ENCODE measurements around the gene BNC2.

The BNC2 gene

GRCh38 chr9:16627967-16628366 is 242.5 kb downstream of the BNC2 start:
- H3K9ac ChIP-seq (ENCODE audit: low read depth, low read length) = no peak overlapping the region
- no peaks in the 10 kb centered on the region for H3K27me3 ChIP-seq (ENCODE audit: insufficient read depth, low read length)
- no peaks in the 10 kb centered on the region for H3K36me3 ChIP-seq (ENCODE audit: insufficient read depth, low read length)
- no peaks in the 10 kb centered on the region for H3K9me3 ChIP-seq (ENCODE audit: insufficient read depth, low read depth, low read length)
- H3K27ac ChIP-seq (ENCODE audit: low read depth, low read length) = no peak overlapping the region
- H3K4me1 ChIP-seq (ENCODE audit: insufficient read depth, low read length) = peaks cover 55% of the 10 kb centered on the region
- WGBS = 87% methylated on average over 6 of the region's 6 CpGs
- H3K4me3 ChIP-seq (ENCODE audit: low read length) = no peak overlapping the region

GRCh38 chr9:16627521-16627920 is 242.9 kb downstream of the BNC2 start:
- H3K9me3 ChIP-seq (ENCODE audit: insufficient read depth, low read depth, low read length) = no peaks in the 10 kb centered on the region
- no peaks in the 10 kb centered on the region for H3K27me3 ChIP-seq (ENCODE audit: insufficient read depth, low read length)
- H3K27ac ChIP-seq (ENCODE audit: low read depth, low read length) = no peak overlapping the region
- 83% methylated on average over 1 of the region's 2 CpGs for WGBS
- no peak overlapping the region for H3K4me3 ChIP-seq (ENCODE audit: low read length)
- H3K36me3 ChIP-seq (ENCODE audit: insufficient read depth, low read length) = no peaks in the 10 kb centered on the region
- H3K9ac ChIP-seq (ENCODE audit: low read depth, low read length) = no peak overlapping the region
- peaks cover 59% of the 10 kb centered on the region for H3K4me1 ChIP-seq (ENCODE audit: insufficient read depth, low read length)

- peaks cover 63% of the 10 kb centered on the region for H3K4me1 ChIP-seq (ENCODE audit: insufficient read depth, low read length)
- WGBS = 31% methylated on average over 13 of the region's 13 CpGs
- H3K36me3 ChIP-seq (ENCODE audit: insufficient read depth, low read length) = no peaks in the 10 kb centered on the region
- H3K27ac ChIP-seq (ENCODE audit: low read depth, low read length) = 0 out of 2 replicates have a peak overlapping the region, but pooled peaks have one; percentile 11
- no peak overlapping the region for H3K9ac ChIP-seq (ENCODE audit: low read depth, low read length)
- H3K27me3 ChIP-seq (ENCODE audit: insufficient read depth, low read length) = no peaks in the 10 kb centered on the region
- no peaks in the 10 kb centered on the region for H3K9me3 ChIP-seq (ENCODE audit: insufficient read depth, low read depth, low read length)
- no peak overlapping the region; the same call in 1 of the 2 replicates for H3K4me3 ChIP-seq (ENCODE audit: low read length)
Measured at GRCh38 chr9:16626577-16627130, 243.8 kb downstream of the BNC2 start.

- 67% methylated on average over 1 of the region's 1 CpG for WGBS
- 0 out of 2 replicates have a peak overlapping the region, but pooled peaks have one; percentile 11 for H3K27ac ChIP-seq (ENCODE audit: low read depth, low read length)
- H3K4me1 ChIP-seq (ENCODE audit: insufficient read depth, low read length) = peaks cover 65% of the 10 kb centered on the region
Measured at GRCh38 chr9:16625811-16626210, 244.7 kb downstream of the BNC2 start.

GRCh38 chr9:16625161-16625631 is 245.3 kb downstream of the BNC2 start:
- Histone ChIP-seq H3K4me1 (ENCODE audit: insufficient read depth, low read length) (peaks cover 71% of the 10 kb centered on the region), H3K4me3 (ENCODE audit: low read length) (no peak overlapping the region), H3K27ac (ENCODE audit: low read depth, low read length) (no peak overlapping the region), H3K9ac (ENCODE audit: low read depth, low read length) (no peak overlapping the region), H3K36me3 (ENCODE audit: insufficient read depth, low read length) (no peaks in the 10 kb centered on the region), H3K9me3 (ENCODE audit: insufficient read depth, low read depth, low read length) (no peaks in the 10 kb centered on the region), H3K27me3 (ENCODE audit: insufficient read depth, low read length) (no peaks in the 10 kb centered on the region)
- 79% methylated on average over 9 of the region's 9 CpGs for WGBS

More at GRCh38 chr9:16625811-16626210, 244.7 kb downstream of the BNC2 start:
- no peak overlapping the region for H3K9ac ChIP-seq (ENCODE audit: low read depth, low read length)
- no peak overlapping the region for H3K4me3 ChIP-seq (ENCODE audit: low read length)
- no peaks in the 10 kb centered on the region for H3K27me3 ChIP-seq (ENCODE audit: insufficient read depth, low read length)
- no peaks in the 10 kb centered on the region for H3K36me3 ChIP-seq (ENCODE audit: insufficient read depth, low read length)
- H3K9me3 ChIP-seq (ENCODE audit: insufficient read depth, low read depth, low read length) = no peaks in the 10 kb centered on the region

GRCh38 chr9:16624744-16625117 is 245.7 kb downstream of the BNC2 start:
- WGBS = 99% methylated on average over 2 of the region's 3 CpGs
- Histone ChIP-seq H3K9ac (ENCODE audit: low read depth, low read length) (no peak overlapping the region), H3K27ac (ENCODE audit: low read depth, low read length) (no peak overlapping the region), H3K36me3 (ENCODE audit: insufficient read depth, low read length) (no peaks in the 10 kb centered on the region), H3K27me3 (ENCODE audit: insufficient read depth, low read length) (no peaks in the 10 kb centered on the region), H3K9me3 (ENCODE audit: insufficient read depth, low read depth, low read length) (no peaks in the 10 kb centered on the region), H3K4me3 (ENCODE audit: low read length) (no peak overlapping the region), H3K4me1 (ENCODE audit: insufficient read depth, low read length) (peaks cover 76% of the 10 kb centered on the region)

GRCh38 chr9:16623989-16624743 is 246.3 kb downstream of the BNC2 start:
- no peaks in the 10 kb centered on the region for H3K27me3 ChIP-seq (ENCODE audit: insufficient read depth, low read length)
- H3K4me1 ChIP-seq (ENCODE audit: insufficient read depth, low read length) = peaks cover 81% of the 10 kb centered on the region
- H3K4me3 ChIP-seq (ENCODE audit: low read length) = no peak overlapping the region
- H3K27ac ChIP-seq (ENCODE audit: low read depth, low read length) = no peak overlapping the region
- no peaks in the 10 kb centered on the region for H3K36me3 ChIP-seq (ENCODE audit: insufficient read depth, low read length)
- H3K9me3 ChIP-seq (ENCODE audit: insufficient read depth, low read depth, low read length) = no peaks in the 10 kb centered on the region
- WGBS = 88% methylated on average over 5 of the region's 6 CpGs
- no peak overlapping the region for H3K9ac ChIP-seq (ENCODE audit: low read depth, low read length)

- Histone ChIP-seq H3K4me1 (ENCODE audit: insufficient read depth, low read length) (peaks cover 79% of the 10 kb centered on the region), H3K9ac (ENCODE audit: low read depth, low read length) (no peak overlapping the region), H3K27me3 (ENCODE audit: insufficient read depth, low read length) (no peaks in the 10 kb centered on the region), H3K27ac (ENCODE audit: low read depth, low read length) (no peak overlapping the region), H3K36me3 (ENCODE audit: insufficient read depth, low read length) (no peaks in the 10 kb centered on the region), H3K4me3 (ENCODE audit: low read length) (no peak overlapping the region), H3K9me3 (ENCODE audit: insufficient read depth, low read depth, low read length) (no peaks in the 10 kb centered on the region)
- 94% methylated on average over 1 of the region's 3 CpGs for WGBS
Measured at GRCh38 chr9:16622541-16622940, 247.9 kb downstream of the BNC2 start.

GRCh38 chr9:16619914-16620520 is 250.5 kb downstream of the BNC2 start:
- Histone ChIP-seq H3K4me3 (ENCODE audit: low read length) (no peak overlapping the region), H3K27ac (ENCODE audit: low read depth, low read length) (no peak overlapping the region)
- 69% methylated on average over 7 of the region's 7 CpGs for WGBS

GRCh38 chr9:16619402-16619801 is 251.1 kb downstream of the BNC2 start:
- H3K36me3 ChIP-seq (ENCODE audit: insufficient read depth, low read length) = no peaks in the 10 kb centered on the region
- H3K4me3 ChIP-seq (ENCODE audit: low read length) = no peak overlapping the region
- no peak overlapping the region for H3K27ac ChIP-seq (ENCODE audit: low read depth, low read length)
- peaks cover 50% of the 10 kb centered on the region for H3K4me1 ChIP-seq (ENCODE audit: insufficient read depth, low read length)
- no peak overlapping the region for H3K9ac ChIP-seq (ENCODE audit: low read depth, low read length)
- no peaks in the 10 kb centered on the region for H3K27me3 ChIP-seq (ENCODE audit: insufficient read depth, low read length)
- no peaks in the 10 kb centered on the region for H3K9me3 ChIP-seq (ENCODE audit: insufficient read depth, low read depth, low read length)

More at GRCh38 chr9:16619914-16620520, 250.5 kb downstream of the BNC2 start:
- Histone ChIP-seq H3K4me1 (ENCODE audit: insufficient read depth, low read length) (peaks cover 54% of the 10 kb centered on the region), H3K27me3 (ENCODE audit: insufficient read depth, low read length) (no peaks in the 10 kb centered on the region), H3K36me3 (ENCODE audit: insufficient read depth, low read length) (no peaks in the 10 kb centered on the region), H3K9ac (ENCODE audit: low read depth, low read length) (no peak overlapping the region), H3K9me3 (ENCODE audit: insufficient read depth, low read depth, low read length) (no peaks in the 10 kb centered on the region)

- no peak overlapping the region for H3K27ac ChIP-seq (ENCODE audit: low read depth, low read length)
- 98% methylated on average over 3 of the region's 3 CpGs for WGBS
- no peaks in the 10 kb centered on the region for H3K9me3 ChIP-seq (ENCODE audit: insufficient read depth, low read depth, low read length)
- H3K4me3 ChIP-seq (ENCODE audit: low read length) = no peak overlapping the region
- H3K9ac ChIP-seq (ENCODE audit: low read depth, low read length) = no peak overlapping the region
- H3K36me3 ChIP-seq (ENCODE audit: insufficient read depth, low read length) = no peaks in the 10 kb centered on the region
- H3K27me3 ChIP-seq (ENCODE audit: insufficient read depth, low read length) = no peaks in the 10 kb centered on the region
- H3K4me1 ChIP-seq (ENCODE audit: insufficient read depth, low read length) = peaks cover 49% of the 10 kb centered on the region
Measured at GRCh38 chr9:16618524-16618923, 251.9 kb downstream of the BNC2 start.

Measured in HUES64 (cell line).